GM15510 (cell line): ENCODE results near the gene PRKCH.

Source experiments
- POLR2A ChIP-seq: IDR thresholded peaks from 3 replicates; pipeline ENCODE4 v1.6.1; 2011; ENCODE audit warnings: borderline replicate concordance; ENCODE audit not compliant: insufficient read length; ENCODE audit errors: extremely low read depth

The PRKCH gene

DNA sequence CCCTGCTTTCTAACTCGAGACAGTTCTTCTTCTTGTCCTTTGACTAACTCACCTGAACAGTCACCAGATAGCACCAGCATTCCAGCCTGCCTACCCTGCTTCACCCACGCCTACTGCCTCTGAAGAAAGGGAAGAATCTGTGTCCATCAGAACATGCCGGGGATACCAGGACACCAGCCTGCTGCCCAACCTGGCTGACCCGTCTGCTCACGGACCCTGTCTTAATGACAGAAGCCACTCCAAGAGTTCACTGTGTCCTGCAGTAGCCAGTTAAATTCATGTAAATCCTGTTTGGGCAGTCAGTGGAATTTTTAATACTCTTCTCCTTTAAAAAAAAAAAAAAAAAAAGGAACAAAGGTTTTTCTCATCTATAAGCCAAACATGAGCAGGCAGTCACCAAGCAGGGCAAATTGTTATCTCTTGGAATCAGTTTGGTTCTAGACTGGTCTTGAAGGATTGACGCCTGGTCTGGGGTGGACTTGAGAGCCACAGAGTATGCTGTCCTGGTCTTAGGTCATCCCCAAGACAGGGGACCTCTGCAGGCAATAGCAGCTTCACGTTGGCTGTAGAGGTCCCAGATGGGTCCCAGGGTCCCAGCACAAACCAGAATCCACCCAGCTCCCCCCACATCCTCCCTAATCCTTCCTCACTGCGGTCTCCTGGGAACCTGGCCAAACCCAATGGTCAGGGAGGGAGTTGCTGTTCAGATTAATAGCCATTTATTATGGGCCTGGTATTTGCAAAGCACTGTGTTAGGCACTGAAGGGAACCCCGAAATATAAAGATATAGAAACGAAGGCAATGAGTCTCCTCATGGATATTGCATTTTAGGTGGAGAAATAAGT, 192.8 kb downstream of the PRKCH start:
- no peak for TF ChIP-seq POLR2A

DNA sequence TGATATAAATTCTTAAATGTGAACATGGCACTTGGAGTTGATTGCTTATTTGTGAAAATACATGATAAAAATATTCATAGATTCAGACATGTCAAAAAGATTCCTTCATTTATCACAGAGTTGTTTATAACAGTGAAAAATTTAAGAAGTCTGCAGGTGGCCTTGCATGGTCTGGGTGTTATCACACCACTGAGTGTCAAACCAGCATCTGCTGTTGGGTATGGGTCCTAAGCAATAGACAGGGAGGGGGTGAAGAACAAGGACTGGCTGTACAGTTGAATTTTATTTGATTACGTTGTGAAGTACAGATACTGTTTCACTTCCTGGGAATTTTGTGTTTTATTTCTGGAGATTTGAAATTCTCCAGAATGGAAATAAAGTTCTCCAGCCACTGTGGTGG, 193.5 kb downstream of the PRKCH start:
- TF ChIP-seq POLR2A: no peak

DNA sequence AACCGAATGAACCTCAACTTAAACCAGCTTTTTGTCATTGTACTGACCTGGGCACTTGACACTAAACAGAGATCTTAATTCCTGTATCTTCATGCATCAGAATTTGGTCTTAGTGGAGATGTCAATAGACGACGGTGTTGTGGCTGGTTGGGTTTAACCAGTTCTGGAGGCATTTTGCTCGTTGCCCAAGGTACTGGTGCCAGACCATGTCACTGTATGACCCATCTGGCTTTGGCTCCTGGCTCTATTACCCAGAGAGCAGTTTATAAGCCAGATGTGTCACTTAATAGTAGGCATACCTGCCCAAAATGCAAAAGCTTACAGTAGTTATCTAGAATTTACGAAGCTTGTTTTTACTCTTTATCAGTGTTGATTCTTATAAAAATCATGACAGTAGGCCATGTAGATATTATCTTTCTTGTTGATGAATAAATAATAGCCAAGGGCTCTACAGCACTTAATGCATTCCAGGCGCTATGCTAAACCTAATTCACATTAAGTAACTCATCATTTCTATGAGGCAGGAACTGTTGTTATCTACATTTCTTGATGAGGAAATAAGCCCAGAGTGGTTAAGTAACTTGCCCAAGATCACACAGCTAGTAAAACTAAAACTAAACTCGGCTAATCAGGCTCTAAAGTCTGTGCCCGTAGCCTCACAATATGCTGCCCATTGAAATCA, 194.2 kb downstream of the PRKCH start:
- no peak for TF ChIP-seq POLR2A

DNA sequence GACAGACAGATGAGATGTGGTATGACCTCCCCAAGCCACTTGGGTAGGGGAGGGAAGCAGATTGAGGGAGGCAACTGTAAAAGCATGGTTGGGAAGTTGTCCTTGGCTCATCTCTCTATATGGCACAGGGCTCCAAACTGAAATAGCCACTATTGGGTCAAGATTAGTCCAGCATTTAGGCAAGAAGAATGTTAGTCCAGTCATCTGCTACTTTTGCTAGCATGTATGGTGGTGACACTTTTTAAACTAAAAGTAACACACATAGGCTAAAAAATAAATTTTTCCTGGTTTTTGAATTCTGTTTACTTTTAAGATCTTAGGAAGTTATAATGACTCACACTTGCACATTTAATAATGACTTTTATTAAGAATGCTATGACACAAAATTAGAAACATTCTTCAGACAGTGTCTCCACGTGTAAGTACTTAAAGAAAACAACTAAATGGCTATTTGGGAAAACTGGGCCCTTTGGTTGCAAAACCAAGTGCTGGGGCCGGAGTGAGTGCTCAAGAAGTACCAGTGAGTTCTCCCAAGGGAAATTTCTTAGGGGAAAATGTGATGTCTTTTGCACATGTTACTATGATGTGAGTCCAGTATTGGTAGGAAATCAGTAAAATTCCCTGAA, 194.9 kb downstream of the PRKCH start:
- TF ChIP-seq POLR2A: no peak

DNA sequence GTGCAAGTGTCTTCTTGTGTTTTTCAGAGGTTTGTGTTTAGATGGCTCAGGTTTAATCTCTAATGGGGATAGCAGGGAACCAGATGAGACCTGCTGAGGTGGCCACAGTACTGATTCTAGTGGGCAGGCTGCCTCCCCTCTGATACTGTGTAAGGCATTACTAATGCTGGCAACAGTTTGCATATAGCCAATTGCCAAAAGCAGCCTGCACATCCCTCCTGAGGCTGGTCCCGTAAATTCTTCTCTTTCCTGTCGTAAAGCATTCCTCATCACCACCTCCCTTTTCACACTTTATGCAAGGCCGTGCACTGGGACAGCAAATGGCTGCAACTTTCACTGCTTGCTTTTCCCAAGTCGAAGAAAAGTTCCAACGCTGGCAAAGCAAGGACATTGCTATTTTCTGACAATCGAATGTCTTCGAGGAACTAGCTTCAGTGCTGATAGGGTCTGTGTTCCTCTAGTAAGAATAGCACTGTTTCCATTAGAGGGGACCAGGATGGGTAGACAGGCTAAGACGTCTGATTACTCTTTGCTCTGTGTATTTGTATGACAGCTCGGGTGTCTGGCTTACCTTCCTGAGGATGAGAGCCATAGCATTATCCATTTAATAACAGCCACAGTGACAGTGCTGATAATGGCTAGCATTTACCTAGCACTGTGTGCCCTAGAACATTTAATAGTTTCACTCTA, 195.7 kb downstream of the PRKCH start:
- no peak for TF ChIP-seq POLR2A

DNA sequence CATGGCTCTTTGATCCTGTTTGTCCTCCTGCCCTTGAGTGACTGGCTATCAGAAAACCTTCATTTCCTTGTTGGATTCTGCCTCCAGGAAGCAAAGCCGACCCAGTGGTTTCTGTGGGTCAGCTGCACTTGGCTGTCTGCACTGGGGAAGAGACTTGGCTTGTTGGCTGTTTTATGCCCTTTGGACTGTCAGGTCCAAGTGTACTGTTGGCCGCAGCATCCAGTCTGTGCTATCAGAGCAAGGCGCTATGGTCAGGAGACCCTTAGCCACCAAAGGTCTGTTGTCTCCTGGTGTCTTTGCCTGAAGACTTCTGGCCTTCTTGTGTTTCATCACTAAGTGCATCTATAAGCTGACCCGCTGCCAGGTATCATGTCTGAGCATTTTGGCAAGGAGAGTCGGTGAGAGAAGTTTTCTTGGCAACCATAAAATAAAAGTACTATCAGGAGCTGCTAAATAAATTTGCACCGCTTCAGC, 196.6 kb downstream of the PRKCH start:
- no peak for TF ChIP-seq POLR2A

DNA sequence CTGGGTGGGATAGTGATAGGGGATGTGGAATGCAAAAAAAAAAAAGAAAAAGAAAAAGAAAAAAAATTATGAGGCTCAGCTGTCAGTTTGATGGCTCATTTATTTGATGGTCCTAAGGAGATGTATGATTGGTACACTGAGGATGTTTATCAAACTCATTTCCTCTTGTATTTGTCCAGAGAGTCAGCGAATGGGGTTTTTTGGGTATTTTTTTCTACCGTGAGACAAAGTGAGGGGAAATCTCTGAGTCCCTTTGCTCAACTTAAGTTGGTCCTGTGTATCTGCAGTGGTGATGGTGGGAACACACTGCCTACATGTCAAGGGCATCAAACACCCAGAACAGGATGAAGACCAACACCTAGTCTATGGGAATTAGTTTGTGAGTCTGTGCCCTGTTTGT, 197.0 kb downstream of the PRKCH start:
- TF ChIP-seq POLR2A: no peak

DNA sequence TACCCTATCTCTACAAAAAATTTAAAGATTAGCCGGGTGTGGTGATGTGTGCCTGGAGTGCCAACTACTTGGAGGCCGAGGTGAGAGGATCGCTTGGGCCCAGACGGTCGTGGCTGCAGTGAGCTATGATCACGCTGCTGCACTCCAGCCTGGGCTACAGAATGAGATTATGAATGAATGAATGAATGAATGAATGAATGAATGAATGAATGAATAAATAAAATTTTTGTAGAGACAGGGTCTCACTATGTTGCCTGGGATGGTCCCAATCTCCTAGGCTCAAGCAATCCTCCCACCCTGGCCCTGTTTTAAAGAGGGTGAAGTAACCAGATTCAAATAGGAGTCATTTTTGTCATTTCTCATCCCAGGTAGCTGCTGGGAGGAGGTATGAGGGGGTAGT, 197.7 kb downstream of the PRKCH start:
- TF ChIP-seq POLR2A: no peak

DNA sequence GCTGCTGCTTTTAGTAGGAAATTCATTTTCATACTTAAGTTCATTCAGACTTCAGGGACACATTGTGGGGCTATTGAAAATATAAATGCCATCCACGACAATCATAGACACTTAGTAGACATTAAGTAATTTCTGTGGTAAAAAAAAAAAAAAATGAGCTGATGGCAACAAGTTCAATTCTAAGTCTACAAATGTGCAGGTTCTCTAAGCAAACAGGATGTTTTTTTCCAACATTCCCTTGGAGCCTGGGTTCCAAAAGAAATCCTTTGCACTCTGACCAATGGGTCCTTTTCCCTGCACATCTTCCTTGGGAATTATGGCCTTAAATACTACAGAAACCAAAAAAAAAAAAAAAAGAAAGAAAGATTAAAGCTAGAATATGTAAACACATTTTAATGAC, 198.4 kb downstream of the PRKCH start:
- no peak for TF ChIP-seq POLR2A

DNA sequence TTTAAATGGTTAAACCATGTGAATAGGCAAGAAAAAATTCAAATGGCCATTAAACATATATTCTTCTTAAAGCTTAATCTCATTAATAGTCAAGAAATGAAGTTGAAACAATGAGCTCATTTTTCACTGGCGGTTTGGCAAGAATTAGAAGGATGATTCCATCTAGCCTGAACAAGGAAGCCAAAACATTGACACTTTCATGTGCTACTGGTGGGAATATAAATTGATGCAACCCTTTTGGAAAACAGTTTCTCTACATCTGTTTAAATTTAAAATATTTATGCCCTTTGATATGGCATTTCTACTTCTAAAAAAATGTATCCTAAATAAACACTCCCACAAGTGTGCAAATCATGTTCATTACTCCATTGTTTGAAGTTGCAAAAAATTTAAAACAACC, 199.2 kb downstream of the PRKCH start:
- TF ChIP-seq POLR2A: no peak

DNA sequence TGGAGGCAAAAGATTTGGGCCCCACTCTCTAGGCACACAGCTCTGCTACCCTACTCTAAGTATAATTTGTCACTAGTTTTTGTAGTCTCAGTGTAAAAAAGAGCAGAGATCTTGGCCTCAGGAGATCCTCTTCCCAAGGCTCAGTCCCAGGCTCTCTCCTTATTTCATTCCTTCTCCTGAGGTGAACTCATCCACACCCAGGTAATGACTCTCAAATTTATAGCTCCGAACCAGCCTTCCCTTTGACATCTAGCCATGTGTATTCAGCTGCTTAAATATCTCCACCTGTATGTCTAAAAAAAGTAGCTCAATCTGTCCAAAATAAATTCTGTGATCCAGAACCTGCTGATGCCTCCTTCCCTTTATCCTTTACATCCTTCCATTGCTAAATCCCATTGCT, 200.4 kb downstream of the PRKCH start:
- TF ChIP-seq POLR2A: no peak

DNA sequence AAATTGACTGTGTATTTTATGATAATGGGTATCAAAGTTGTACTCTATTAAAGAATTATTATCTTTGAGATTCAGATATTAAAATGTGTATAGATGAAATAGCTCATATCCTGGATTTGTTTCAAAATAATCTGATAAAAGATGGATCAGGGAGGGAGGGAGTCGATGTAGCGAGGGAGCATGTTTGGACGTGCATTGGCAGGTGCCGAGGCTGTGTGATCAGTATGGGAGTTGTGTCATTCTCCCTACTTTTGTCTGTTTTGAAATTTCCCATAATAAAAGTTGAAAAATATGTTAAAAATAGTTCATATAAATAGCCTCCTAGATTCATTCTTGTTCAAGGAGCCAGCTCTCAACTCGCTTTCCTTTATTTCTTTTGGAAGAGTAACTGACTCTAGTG, 202.4 kb downstream of the PRKCH start:
- no peak for TF ChIP-seq POLR2A

DNA sequence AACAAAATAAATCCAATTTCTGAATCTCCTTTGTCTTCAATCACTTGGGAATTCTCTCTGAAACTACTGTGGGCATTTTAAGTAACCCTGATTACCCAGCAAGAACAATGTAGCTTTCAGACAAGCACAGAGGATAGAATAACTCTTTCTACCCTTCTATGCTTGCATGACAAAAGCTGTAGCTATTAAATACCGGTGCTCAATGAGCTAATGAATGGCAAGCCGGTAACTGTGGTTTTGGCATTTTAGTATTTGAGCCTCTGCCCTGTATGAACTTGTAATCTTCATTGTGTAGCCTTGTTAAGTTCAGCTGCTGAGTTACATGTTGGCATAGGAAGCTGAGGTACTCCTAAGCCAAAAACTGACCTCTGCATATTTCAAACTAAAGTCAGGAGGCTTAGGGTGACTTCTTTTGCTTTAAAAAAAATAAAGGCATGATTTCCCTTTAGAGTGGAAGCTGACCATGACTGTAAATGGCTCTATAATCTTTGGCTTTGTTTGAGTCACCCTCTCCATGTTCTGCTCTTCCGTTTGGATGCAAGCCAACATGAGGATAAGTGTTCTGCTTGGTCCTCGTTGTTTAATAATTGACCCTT, 202.9 kb downstream of the PRKCH start:
- no peak for TF ChIP-seq POLR2A

DNA sequence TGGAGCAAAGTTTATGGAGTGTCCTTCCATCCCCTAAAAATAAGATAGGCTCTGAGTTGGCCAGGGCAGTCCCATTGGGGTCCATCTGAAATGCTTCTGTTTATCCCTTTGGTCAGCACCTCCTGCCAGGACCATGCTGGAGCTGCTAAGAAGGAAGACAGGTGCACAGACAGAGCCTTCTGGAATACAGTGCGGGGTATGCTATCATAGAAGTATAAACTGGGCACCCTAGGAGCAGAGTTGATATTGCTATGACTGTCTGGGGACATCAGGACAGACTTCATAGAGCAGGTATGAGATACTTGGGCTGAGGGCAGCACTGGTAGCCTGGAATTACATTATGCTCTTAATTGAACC, 203.5 kb downstream of the PRKCH start:
- no peak for TF ChIP-seq POLR2A
